GM19099 (cell line): ENCODE data around the gene CATSPER3.

Source experiments
- POLR2A ChIP-seq: IDR thresholded peaks from 3 replicates; pipeline ENCODE4 v1.6.1; 2011; ENCODE audit warnings: low read depth; ENCODE audit not compliant: insufficient read length; ENCODE audit errors: extremely low read depth

The CATSPER3 gene

DNA sequence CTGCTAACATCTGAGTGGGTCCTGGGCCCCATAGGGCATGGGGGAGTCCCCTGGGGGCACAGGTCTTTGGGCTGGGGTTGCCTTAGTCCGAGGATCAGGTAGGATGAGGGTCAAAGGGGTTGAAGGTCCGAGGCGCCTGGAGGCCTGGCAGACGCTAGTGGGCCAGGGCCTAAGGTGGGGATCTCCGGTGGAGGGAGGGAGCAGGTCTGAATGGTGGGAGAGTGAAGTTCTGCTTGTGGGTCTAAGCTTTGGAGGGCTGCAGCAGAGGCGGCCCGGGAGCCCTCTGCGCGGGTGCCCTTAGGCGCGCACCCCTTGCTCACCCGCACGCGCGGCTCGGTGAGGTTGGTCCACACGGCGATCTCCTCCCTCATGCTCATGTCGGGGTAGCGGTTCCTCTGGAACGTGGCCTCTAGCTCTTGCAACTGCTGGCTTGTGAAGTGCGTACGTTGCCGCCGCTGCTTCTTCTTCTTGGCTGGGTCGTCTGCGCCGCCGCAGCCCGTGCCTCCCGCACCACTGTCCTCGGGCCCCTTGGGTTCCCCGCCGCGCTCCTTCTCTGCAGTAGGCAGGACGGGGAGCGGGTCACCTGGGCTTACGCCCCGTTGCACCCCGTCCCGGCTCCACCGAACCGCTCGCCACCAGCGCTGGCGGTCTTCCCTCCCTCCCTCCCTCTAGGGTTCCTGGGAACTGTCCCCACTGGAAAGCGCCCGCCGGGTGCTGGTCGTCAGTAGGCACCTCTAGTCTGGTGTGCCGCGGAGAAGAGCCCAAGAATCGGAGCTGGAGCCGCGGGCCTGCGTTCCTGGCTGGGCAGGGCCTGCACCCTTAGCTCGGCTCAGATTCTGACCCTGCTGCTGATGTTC lies 63.5 kb downstream of the CATSPER3 start:
- no peak for TF ChIP-seq POLR2A

DNA sequence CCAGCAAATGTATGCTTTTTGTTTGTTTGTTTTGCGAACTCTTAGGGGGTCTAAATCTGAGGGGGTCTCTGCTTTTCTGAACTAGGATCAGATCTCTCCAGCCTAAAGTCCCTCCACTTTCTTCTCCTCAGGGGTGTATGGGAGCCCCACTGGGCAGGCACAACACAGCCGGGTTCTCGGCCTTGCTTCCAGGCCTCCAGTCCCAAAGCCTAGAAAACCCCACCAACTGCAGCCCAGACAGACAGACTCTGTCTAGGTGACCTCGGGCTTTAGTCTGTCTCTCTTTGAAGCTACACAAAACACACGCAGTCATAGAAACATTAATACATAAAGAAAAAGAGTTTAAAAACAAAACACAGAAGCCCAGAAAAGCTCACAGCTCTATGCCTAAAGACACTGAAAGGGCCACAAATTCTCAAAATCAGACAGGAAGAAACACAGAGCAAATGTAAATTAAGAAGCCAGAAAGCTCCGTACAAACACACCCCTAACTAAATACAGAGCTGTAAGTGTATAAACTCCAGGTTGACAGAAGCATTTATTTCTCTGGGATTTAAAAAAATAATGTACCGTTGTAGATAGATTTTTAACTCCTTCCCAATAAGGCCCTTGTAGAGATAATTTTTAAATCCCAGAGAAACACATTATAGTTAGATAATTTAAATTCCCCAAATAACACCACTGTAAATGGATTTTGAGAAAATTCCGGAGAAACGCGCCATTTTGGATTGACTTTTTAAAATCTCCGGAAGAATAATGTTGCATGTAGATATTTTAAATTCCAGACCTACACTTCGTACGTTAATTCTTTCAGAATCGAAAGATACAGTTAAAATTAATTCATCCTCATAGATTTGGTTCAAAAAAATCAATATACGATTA lies 64.3 kb downstream of the CATSPER3 start:
- no peak for TF ChIP-seq POLR2A

DNA sequence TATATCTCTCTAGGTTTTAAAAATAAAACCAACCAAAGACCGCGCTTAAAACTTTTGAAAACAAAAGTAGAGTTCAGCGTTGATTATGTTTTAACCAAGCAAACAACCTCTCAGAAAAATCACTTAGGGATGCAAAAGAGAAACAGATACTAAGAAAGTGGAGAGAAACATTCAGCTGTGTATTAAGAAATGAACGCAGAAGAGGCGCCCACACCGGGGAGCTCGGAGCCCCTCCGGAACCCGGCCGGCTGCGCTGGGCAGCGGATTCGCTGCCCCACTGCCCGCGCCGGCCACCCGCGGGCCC lies 64.9 kb downstream of the CATSPER3 start:
- no peak for TF ChIP-seq POLR2A

DNA sequence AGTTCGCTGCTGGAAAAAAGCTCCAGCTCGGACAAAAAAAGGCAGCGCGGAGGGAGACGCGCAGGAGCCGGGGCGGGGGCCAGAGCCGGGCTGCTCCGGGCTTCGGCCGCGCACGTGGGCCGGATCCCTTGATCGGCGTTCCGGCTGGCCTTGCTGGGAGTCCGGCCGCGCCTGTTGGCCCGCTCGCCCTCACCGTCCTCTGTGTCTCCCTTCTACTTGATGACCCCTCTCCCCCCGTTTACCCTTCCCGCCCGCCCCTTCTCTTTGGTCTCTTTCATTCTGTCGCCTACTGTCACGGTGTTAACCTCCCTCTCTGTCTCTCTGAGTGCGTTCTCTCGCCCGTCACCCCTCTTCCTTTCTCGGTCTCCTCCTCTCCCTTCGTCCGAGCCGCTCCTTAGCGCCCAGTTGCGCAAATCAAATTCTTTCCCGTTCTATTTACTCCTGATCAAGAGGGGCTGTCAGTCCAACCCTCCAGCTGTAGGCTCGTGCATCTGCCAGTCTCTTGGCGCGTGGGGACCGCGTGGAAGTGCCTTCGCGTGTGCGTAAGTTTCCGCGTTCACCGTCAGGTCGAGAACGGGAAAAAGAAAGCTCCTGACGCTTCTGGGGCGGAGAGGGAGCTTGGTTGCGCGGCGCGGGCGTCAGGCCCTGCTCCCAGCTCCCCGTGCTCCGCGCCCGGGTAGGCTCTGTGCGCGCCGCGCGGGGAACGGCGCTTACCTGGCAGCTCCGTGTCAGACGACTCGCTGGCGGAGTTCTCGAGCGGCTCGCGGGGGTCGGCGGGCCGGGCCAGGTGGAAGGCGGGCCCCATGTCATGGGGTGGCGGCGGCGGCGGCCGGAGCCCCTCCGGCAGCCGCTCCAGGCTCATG lies 65.5 kb downstream of the CATSPER3 start:
- TF ChIP-seq POLR2A, result no peak

DNA sequence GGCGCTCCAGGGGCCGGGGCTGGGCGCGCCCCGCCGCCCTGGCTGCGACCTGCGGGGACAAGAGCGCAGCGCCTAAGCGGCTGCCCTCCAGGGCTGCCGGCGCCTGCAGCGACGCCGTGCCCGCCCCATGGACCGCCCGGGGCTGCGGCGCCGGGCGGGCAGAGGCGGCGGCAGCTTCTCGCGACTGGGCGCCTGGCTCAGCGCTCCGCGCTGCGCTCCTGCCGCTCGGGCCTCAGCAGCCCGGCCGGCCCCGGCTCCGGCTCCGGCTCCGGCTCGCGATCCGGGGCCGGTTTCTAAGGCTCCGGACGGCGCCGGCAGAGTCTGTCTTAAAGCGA lies 66.2 kb downstream of the CATSPER3 start, which contains the start of gene PITX1:
TSS of gene PITX1 (minus strand) at position 328 of the 335 bp plus-strand sequence. CDS start 347 bp downstream, outside the sequence.
- TF ChIP-seq POLR2A, result no peak

DNA sequence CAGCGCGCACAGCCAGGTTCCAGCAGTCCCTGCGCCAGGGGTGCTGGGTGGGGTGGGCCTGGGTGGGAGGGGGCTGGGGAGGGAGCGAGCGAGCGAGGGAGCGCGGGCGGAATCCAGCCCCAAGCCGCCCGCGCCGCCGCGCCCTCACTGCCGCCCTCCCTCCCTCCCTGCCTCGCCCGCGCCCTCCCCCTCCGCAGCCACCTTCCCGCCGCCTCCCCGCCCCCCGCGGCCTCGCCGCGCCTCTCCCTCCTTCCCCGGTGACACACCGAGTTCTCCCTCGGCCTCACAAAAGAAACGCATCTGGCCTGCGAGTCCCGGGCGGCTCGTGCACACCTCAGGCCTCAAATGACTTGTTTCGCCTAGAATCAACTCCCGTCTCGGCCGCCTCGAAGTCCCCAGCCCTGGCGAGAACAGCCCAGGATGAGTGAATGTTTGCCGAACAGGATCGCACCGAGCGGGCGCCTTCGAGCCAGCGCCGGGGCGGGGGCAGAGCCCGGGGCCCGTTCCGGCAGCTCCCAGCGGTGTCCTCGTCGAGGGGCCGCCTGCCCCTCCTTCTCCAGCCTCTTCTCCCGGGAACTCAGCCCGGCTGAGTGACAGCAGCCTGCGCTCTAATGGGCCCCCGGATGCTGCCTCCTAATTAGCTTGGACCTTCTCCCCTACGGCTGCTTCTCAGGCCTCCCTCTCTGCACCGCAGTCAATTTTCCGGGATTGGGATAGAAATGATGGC lies 66.7 kb downstream of the CATSPER3 start:
- no peak for TF ChIP-seq POLR2A

DNA sequence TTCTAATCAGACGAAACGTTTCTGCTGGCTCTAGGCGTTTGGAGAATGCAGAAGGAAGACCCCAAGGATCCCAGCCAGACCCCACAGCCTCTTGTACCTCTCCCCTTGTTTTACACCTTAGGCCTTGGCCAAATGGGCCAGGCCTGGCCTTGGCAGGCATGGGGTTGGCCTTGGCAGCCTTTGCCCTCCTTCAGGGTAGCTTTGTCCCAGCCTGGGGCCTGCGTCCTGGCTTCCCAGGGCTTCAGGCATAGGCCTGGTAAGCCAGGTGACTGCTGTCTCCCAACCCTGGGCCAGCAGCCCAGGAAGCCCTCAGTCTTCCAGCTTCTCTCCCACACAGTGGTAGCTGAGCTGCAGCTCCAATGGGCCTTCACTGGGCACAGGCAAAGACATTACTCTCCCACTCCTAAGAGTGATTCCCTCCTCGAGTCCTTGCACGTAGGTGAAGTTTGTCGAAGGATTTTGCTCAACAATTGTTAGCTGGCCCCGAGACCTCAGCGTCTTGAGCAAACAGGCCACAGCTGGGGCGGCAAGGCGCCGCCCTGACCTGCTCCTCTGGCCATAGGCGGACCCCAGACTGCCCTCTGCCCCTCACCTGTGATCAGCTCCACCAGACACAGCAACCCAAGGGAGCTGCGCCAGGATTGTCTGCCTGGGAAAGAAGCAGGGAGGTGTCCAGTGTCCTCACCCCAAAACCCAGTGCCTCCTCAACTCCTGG lies 67.4 kb downstream of the CATSPER3 start:
- no peak for TF ChIP-seq POLR2A

DNA sequence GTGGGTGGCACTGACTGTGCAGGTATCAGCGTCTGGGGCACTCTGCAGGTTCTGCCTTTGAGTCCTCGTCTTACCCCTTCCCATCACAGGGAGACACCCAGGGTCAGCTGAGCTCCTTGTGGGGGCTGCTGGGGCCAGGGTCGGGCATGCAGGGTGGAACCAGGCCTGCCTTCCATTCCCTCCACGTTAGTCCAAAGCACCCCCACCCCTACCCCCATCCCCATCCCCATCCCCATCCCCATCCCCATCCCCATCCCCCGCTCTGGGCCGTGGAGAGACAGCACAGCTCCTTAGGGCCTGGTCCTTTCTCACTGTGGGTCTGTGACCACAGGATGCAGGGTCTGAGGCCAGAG lies 67.9 kb downstream of the CATSPER3 start:
- no peak for TF ChIP-seq POLR2A

DNA sequence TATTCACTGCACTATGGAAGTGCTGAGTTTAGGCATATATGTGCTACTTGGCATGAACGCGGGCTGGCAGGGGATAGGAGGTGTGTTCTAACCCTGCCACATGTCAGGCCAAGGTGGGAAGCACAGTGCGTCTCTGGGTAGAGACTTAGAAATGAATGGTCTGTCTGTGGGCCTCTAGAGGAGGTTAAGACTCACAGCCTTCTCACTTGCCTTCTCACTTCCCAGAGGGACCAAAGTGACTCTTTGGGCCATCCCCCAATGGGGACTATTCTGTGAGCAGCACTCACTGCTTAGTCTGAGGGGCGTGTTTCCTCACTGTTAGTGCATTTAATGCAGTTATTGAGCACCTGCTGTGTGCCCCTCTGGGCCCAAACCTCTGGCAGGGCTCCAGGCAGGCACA lies 68.7 kb downstream of the CATSPER3 start:
- no peak for TF ChIP-seq POLR2A

DNA sequence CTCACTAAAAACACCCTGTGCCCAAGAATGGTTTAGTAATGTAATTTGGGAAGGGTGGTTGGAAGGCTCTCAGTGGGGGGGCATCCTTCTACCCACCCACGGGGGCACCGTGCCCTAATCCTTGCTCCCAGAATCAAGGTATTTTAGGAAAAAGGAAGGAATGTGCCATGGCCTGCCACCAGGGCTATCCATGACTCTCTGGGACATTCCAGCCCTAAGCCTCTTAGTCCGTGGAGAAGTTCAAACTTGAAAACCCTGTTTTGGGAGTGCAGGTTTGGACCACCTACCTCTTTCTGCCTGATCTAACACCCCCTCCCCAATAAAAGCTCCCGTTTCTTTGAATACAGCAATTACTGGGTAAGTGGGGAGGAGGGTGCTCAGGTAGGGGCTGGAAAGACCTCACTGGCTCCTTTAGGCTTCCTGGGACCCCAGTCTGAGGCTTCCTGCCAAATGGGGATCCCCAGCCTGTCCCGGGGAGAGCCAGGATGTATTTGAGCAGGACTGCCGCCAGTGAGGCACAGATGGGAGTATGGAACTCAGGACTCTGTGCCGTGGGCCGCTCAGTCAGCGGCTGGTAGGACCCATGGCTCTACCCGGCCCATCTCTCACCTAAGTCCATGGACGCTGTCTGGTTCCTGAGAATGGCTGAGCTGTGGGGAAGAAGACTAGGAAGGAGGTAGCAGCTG lies 70.0 kb downstream of the CATSPER3 start:
- no peak for TF ChIP-seq POLR2A

DNA sequence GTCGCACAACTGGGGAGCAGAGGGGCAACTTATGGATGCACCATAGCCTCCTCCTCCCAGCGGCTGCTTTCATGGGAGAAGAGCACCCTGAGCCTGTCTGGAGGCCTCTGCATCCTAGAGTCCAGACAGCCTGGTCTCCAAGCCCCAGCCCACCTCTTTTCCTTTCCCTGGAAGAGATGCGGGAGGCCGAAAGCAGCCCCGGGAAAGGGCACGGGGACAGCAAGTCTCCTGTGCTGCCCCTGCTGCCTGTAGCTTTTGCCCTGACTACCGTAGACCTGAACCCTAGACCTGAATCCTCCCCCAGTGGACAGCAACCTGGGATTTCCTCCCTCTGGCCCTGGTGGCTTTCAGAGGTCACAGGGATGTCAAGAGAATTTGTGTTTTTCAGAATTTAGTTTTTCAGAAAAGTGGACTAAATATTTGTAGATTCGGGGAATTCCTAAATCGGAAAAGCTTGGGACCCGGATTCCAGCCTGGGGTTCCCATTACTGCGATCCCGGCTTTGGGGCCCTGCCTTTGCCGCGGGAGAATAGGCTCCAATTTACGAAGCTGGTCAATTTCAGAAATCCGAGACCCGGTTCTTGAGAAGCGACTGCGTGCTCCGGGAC lies 70.6 kb downstream of the CATSPER3 start:
- no peak for TF ChIP-seq POLR2A

DNA sequence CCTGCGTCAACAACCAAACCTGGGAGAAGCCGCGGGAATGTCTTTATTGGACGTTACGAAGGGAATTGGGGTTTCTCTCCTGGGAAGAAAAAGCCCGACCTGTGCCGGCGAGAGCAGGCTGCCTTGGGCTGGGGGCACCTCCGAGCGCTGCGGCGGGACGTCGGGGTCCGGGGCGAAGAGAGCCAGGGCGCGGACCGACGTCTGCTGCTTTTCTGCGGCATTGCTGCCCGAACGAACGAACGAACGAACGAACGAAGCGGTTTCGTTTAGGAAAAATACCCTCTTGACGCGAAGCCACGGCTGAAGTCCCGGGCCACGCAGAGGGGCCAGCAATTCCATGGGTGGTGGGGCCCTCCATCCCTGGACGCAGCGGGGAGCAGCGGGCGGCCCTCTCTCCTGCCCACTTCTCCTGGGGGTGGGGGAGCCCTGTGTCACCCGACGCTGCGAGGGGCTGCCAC lies 71.1 kb downstream of the CATSPER3 start:
- TF ChIP-seq POLR2A, result no peak
